Middle frontal gyrus (tissue), 1 donor: ENCODE results near the gene PON3.

ENCODE experiments used
- DNase-seq: peaks from one replicate; pipeline ENCODE4 v3.0.0-alpha.2; 2015; ENCODE audit warnings: low spot score; ENCODE audit errors: extremely low spot score

Gene PON3

GRCh38 chr7:95342642-95343307, 53.4 kb downstream of the PON3 start:
- no peak for DNase-seq

- DNase-seq, result no peak
Observed at GRCh38 chr7:95342029-95342428, 54.1 kb downstream of the PON3 start.

DNA sequence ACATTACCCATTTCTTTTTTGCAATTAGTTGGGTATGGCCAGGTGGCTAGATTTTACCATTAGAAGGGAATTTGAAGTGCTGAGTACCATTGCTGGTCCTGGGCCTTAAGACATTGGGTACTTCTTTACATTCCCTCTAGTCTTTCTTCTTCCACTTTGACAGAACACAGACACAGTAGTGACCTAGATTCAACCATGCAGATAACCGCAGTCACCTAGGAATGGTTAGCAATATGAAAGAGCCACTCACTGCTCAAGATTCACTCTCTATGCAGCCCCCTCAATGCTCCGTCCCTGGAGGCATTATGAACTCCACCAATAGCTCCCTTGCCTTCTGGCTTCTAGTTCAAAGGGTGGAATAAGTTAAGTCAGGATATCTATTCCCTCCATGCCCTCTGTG, 55.7 kb downstream of the PON3 start:
- DNase-seq, result no peak

DNA sequence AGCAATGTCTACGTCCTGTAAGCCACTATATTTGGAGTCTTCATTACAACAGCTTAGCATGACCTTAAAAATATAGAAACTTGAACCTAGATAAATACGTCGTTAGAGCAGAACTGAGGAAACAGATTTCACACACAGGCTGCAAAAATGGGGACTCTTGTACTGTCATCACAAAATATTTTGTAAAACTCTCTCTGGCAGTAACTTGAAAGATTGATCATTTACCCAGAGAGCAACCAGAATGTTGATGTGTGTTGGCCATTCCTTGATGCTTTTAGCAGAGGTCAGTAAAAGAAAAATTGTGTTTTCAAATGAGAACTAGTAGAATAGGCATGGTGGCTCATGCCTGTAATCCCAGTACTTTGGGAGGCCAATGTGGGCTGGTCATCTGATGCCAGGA, 57.3 kb downstream of the PON3 start:
- no peak for DNase-seq

GRCh38 chr7:95335093-95335492, 61.1 kb downstream of the PON3 start:
- DNase-seq, result no peak

DNA sequence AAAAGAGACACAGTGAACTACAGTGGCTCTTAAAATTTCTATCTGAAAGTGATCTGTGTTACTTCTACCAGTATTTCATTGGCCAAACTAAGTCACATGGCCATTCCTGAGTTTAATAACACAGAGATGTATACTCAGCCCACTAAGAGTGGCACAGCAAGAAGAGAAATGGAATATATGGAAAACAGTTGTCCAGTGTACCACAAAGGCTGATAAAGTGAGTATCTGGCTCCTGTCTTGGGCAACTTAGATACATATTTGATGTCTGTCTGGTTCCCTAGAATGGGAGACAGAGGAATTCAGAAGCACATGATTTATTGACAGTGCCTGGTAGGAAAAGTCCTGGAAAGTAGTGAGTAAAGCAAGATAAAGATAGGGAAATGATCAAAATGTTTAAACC, 61.7 kb downstream of the PON3 start:
- DNase-seq, result no peak

- no peak for DNase-seq
Observed at GRCh38 chr7:95330961-95331337, 65.2 kb downstream of the PON3 start.

GRCh38 chr7:95330204-95330960, 65.8 kb downstream of the PON3 start:
- no peak for DNase-seq

GRCh38 chr7:95327356-95327755, 68.8 kb downstream of the PON3 start:
- DNase-seq, result no peak

GRCh38 chr7:95324431-95324830, 71.7 kb downstream of the PON3 start, which contains the start of gene PON1:
Gene PON1 (minus strand): TSS chr7:95324532. CDS start chr7:95324475, 57 bp downstream.
- no peak for DNase-seq

DNA sequence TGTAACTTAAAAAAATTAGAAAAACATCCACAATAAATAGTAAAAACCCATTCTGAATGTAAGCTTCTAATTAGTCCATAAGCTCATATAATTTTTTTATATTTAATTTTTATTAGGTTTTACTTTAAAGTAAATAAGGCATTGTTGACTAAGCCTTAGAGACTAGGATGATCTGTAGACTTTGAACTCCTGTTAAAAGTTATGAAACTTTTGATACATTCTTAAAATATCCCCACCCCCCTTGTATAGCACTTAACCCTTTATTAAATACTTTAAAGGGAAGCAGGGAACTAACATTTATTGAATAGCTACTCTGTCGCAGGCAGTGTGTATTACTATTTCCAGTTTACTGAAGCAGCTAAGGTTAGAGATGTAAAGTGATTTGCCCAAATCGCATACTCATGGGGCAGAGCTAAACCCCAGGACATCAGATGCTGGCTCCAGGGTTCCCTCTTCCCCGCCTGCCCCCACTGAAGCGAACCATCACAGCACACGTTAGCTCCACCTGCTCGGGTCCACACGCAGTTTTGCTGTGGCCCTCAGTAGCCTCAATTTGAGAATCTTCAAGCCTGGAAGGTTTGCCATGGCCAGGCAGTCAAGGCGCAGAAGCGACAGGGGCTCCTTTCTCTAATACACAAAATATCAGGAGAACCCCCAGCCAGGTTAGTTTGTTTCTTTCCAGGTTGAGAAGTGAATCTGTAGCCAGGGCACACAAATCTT, 72.6 kb downstream of the PON3 start:
- no peak for DNase-seq

GRCh38 chr7:95322854-95323253, 73.3 kb downstream of the PON3 start:
- no peak for DNase-seq

- no peak for DNase-seq
Observed at GRCh38 chr7:95322396-95322795, 73.8 kb downstream of the PON3 start.

DNA sequence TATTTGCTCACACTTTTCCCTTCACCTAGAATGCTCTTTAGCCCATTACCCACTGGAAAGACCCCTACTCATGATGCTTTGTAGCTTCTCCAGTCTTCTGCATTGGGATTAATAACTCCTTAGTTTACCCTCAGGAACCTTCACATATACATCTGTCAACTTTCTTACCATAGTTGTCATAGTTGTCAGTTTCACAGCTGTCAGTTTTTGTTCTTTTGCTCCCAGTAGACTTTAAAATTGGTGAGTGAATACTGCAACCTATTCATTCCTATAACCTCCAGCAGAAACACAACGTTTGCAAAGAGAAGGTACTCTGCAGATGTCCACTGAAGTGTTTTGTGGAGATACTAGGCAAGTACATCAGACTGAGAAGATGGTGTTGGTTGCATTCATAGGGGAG, 74.5 kb downstream of the PON3 start:
- no peak for DNase-seq

DNA sequence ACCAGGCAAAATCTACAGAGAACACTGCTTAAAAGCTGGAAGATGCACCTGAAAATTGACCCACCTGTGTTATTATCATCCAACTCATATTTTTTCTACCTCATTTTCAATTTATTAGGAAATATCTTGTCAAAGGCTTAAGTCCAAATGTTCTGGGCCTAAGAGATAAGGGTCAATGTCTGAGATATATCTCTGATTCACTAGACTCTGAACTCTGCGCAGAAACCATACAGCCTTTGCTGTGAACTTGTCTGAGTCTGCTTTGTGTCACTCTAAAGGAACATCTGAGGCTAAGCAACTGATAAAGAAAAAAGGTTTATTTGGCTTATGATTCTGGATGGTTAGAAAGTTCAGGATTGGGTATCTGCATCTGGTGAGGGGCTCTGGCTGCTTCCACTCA, 75.5 kb downstream of the PON3 start:
- DNase-seq, result no peak

DNA sequence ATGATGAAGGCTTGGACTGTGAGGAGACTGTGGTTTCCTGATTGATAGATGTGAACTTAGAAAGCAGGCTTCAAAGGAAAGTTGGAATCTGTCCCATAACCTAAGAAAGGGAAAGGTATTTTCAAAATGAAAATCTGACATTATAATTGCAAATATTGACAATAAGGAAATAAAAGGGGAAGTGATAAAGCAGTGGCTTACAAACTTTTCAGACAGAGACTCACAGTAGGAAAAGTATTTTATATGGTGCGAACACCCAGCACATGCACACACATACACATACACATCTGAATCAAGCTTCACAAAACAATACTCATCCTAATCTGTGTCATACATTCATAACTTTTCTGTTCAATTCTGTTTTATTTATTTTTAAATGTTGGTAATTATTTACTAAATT, 76.6 kb downstream of the PON3 start:
- DNase-seq, result no peak

GRCh38 chr7:95318501-95319100, 77.6 kb downstream of the PON3 start:
- no peak for DNase-seq

GRCh38 chr7:95317966-95318365, 78.2 kb downstream of the PON3 start:
- no peak for DNase-seq

- no peak for DNase-seq
Observed at GRCh38 chr7:95317546-95317945, 78.6 kb downstream of the PON3 start.

DNA sequence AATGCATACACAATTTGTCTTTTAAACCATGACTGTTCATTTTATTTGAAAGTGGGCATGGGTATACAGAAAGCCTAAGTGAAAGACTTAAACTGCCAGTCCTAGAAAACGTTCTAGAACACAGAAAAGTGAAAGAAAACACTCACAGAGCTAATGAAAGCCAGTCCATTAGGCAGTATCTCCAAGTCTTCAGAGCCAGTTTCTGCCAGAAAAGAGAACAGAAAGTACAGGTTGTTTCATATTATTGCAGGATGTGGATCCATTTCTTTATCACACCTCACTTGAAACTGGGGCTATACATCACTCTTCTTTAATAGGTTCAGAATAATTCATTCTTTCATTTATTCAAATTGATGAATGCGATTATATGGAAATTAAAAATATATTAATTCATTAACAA, 79.6 kb downstream of the PON3 start:
- no peak for DNase-seq

GRCh38 chr7:95312561-95312960, 83.6 kb downstream of the PON3 start:
- DNase-seq, result no peak

DNA sequence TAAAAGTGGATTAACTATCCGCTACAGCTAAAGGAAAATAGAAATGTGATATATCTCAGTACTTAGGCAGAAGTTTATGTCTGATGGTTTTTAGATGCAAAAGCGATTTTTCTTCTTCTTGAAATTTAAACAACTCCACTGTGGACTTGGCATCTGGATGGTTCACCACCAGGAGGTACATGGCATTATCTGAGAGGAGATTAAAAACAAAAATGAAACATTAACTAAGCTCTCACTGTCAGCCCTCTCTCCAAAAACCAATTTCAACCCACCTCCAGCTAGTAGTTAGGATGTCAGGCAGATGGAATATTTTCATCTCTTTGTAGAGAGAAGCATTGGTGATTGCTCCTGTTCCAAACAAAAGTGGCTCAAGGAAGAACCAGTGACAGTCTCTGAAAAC, 84.8 kb downstream of the PON3 start:
- no peak for DNase-seq
